H9 (cell line): ENCODE data around the gene HCRTR1. TPM values are rescaled to one million over a fixed set of nuclear protein-coding genes. Genes with fewer than 3 reads are reported as not detected.
A peak's percentile ranks its signal among the peaks of the same experiment; 100 is the strongest.

ENCODE experiments used
- DNase-seq: peaks from one replicate; pipeline ENCODE4 v3.0.0-alpha.2; 2017
- H2AFZ ChIP-seq: one replicate; pipeline ENCODE4 v1.6.1; 2013; ENCODE audit warnings: mild to moderate bottlenecking, low read length, control low read depth, moderate library complexity
- H2AK5ac ChIP-seq: 2 replicates; pipeline ENCODE4 v1.6.1; 2013; ENCODE audit warnings: low read length, control low read depth, mixed read lengths; ENCODE audit not compliant: insufficient read length
- H2BK120ac ChIP-seq: one replicate; pipeline ENCODE4 v1.6.1; 2013; ENCODE audit warnings: low read depth, mild to moderate bottlenecking, low read length, control low read depth, inconsistent platforms; ENCODE audit not compliant: poor library complexity, severe bottlenecking
- H2BK12ac ChIP-seq: 2 replicates; pipeline ENCODE4 v1.6.1; 2013; ENCODE audit warnings: low read length, control low read depth, mixed read lengths, low read depth; ENCODE audit not compliant: insufficient read length
- H2BK15ac ChIP-seq: 2 replicates; pipeline ENCODE4 v1.6.1; 2013; ENCODE audit warnings: low read depth, low read length, control low read depth
- H2BK20ac ChIP-seq: one replicate; pipeline ENCODE4 v1.6.1; 2013; ENCODE audit warnings: low read depth, mild to moderate bottlenecking, low read length, control low read depth, inconsistent platforms; ENCODE audit not compliant: poor library complexity, severe bottlenecking
- H2BK5ac ChIP-seq: 2 replicates; pipeline ENCODE4 v1.6.1; 2013; ENCODE audit warnings: low read length, control low read depth, mixed read lengths; ENCODE audit not compliant: insufficient read length
- H3K14ac ChIP-seq: 2 replicates; pipeline ENCODE4 v1.6.1; 2013; ENCODE audit warnings: low read length, control low read depth; ENCODE audit not compliant: insufficient read depth
- H3K18ac ChIP-seq: 2 replicates; pipeline ENCODE4 v1.6.1; 2013; ENCODE audit warnings: low read depth, mild to moderate bottlenecking, mixed read lengths, low read length, control low read depth; ENCODE audit not compliant: insufficient read length
- H3K23ac ChIP-seq: 2 replicates; pipeline ENCODE4 v1.6.1; 2013; ENCODE audit warnings: low read length, control low read depth, mixed read lengths, low read depth; ENCODE audit not compliant: insufficient read length
- H3K23me2 ChIP-seq: 2 replicates; pipeline ENCODE4 v1.6.1; 2013; ENCODE audit warnings: low read depth, mild to moderate bottlenecking, mixed read lengths, low read length, control low read depth; ENCODE audit not compliant: insufficient read length, poor library complexity, severe bottlenecking
- H3K27ac ChIP-seq: 2 replicates; pipeline ENCODE4 v1.5.1; 2013; ENCODE audit warnings: low read length, control low read depth, mixed read lengths, low read depth; ENCODE audit not compliant: insufficient read length
- H3K27me3 ChIP-seq: 2 replicates; pipeline ENCODE4 v1.6.1; 2013; ENCODE audit warnings: low read length, control low read depth, inconsistent platforms; ENCODE audit not compliant: insufficient read depth
- H3K4ac ChIP-seq: 2 replicates; pipeline ENCODE4 v1.6.1; 2013; ENCODE audit warnings: low read depth, mild to moderate bottlenecking, control low read depth, inconsistent platforms, low read length, moderate library complexity
- H3K4me1 ChIP-seq: 2 replicates; pipeline ENCODE4 v1.6.1; 2013; ENCODE audit warnings: low read length, control low read depth, inconsistent platforms; ENCODE audit not compliant: insufficient read depth
- H3K4me2 ChIP-seq: 2 replicates; pipeline ENCODE4 v1.6.1; 2013; ENCODE audit warnings: low read length, control low read depth, mixed read lengths; ENCODE audit not compliant: insufficient read length, insufficient read depth
- H3K56ac ChIP-seq: 2 replicates; pipeline ENCODE4 v1.6.1; 2013; ENCODE audit warnings: low read depth, mild to moderate bottlenecking, mixed read lengths, low read length, control low read depth; ENCODE audit not compliant: insufficient read length
- H3K79me1 ChIP-seq: 2 replicates; pipeline ENCODE4 v1.6.1; 2013; ENCODE audit warnings: low read depth, mild to moderate bottlenecking, moderate library complexity, low read length, control low read depth, inconsistent platforms; ENCODE audit not compliant: insufficient read depth, poor library complexity, severe bottlenecking
- H3K79me2 ChIP-seq: 2 replicates; pipeline ENCODE4 v1.6.1; 2013; ENCODE audit warnings: low read length, control low read depth, inconsistent platforms; ENCODE audit not compliant: insufficient read depth
- H3K9ac ChIP-seq: 2 replicates; pipeline ENCODE4 v1.6.1; 2013; ENCODE audit warnings: low read length, control low read depth, mixed read lengths; ENCODE audit not compliant: insufficient read length; ENCODE audit errors: extremely low read depth
- H3K9me3 ChIP-seq: one replicate; pipeline ENCODE4 v1.6.1; 2013; ENCODE audit warnings: low read depth, low read length, inconsistent platforms; ENCODE audit not compliant: control insufficient read depth
- H3T11ph ChIP-seq: one replicate; pipeline ENCODE4 v1.6.1; 2013; ENCODE audit warnings: mild to moderate bottlenecking, low read length, control low read depth, inconsistent platforms
- H4K20me1 ChIP-seq: one replicate; pipeline ENCODE4 v1.6.1; 2013; ENCODE audit not compliant: control insufficient read depth, insufficient read length, insufficient read depth
- H4K5ac ChIP-seq: 2 replicates; pipeline ENCODE4 v1.6.1; 2013; ENCODE audit warnings: low read depth, mild to moderate bottlenecking, mixed read lengths, low read length, control low read depth; ENCODE audit not compliant: insufficient read length
- H4K8ac ChIP-seq: replicated peaks from 2 replicates; pipeline ENCODE4 v1.6.1; 2013; ENCODE audit warnings: low read length, control low read depth, mixed read lengths, low read depth; ENCODE audit not compliant: insufficient read length
- H4K91ac ChIP-seq: 2 replicates; pipeline ENCODE4 v1.6.1; 2013; ENCODE audit warnings: low read depth, mild to moderate bottlenecking, moderate library complexity, mixed read lengths, low read length, control low read depth; ENCODE audit not compliant: insufficient read length
- H3K27ac Mint-ChIP-seq, 3 experiments: 2 replicates in 2 of 3; 3 replicates in 1 of 3; pipeline ENCODE4 v1.8.0; 2020 to 2021; ENCODE audit warnings: mixed read lengths in 3 of 3, mild to moderate bottlenecking in 1 of 3, moderate library complexity in 1 of 3
- H3K27me3 Mint-ChIP-seq: 2 replicates; pipeline ENCODE4 v1.8.0; 2021; ENCODE audit warnings: low read depth, mild to moderate bottlenecking, moderate library complexity, mixed read lengths
- H3K36me3 Mint-ChIP-seq, 3 experiments: 2 replicates in 2 of 3; 3 replicates in 1 of 3; pipeline ENCODE4 v1.8.0; 2020 to 2021; ENCODE audit warnings: low read depth in 3 of 3, mixed read lengths in 3 of 3; ENCODE audit not compliant: insufficient read depth in 1 of 3
- H3K4me1 Mint-ChIP-seq, 2 experiments: 2 replicates each; pipeline ENCODE4 v1.8.0; 2020; ENCODE audit warnings: mixed read lengths in 2 of 2
- H3K4me3 Mint-ChIP-seq, 2 experiments: 2 replicates in 1 of 2; 3 replicates in 1 of 2; pipeline ENCODE4 v1.8.0; 2020 to 2021; ENCODE audit warnings: mild to moderate bottlenecking in 2 of 2, mixed read lengths in 2 of 2, moderate library complexity in 1 of 2
- H3K9me3 Mint-ChIP-seq, 2 experiments: 2 replicates in 1 of 2; 3 replicates in 1 of 2; pipeline ENCODE4 v1.8.0; 2020; ENCODE audit warnings: mild to moderate bottlenecking in 2 of 2, mixed read lengths in 2 of 2, moderate library complexity in 1 of 2
- WGBS: extraction: QIAGEN DNeasy Blood & Tissue Kit; methylation state at CpG from one replicate; pipeline ENCODE4 v1.1.7; 2013; ENCODE audit warnings: missing lambda C conversion rate, low lambda C conversion rate, mixed read lengths; ENCODE audit not compliant: insufficient read length; ENCODE audit errors: extremely low coverage; 5-methylcytosine and 5-hydroxymethylcytosine counted together
- total RNA-seq: library from RNA; stranded (reverse); gene quantifications from 2 replicates; pipeline ENCODE4 v1.2.1, GENCODE V29; 2021
- TF ChIP-seq, protein P1 (sequence below): fragments of 200-600 bp; sonication (generic); conservative IDR thresholded peaks from 3 replicates; pipeline ENCODE4 v1.8.0; 2021; ENCODE audit warnings: antibody characterized with exemption, mild to moderate bottlenecking

HCRTR1 gene
- total RNA-seq, 1 experiment from 2014 or later = not detected

DNA sequence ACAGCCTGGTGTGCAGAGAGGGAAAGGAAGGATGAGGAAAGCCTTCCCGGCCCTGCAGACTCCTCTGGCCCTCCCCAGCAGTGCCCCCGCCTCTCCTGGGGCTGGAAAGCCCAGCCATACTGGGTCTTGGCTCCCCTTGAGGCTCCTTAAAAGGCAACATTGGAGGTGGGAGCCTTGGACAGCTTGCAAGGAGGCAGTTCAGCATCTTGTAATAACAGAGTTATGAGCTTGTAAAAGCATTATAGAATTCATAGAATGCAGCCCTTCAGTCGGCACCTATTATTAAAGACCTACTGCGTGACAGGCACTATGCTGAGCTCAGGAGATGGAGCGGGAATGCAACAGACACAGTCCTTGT is 37.0 kb upstream of the HCRTR1 start:
- Mint-ChIP-seq H3K4me3 (peak overlapping the region in 1 of 2 experiments; percentile 68; a peak in 1 of 5 replicates), H3K36me3 (no peaks in the 10 kb centered on the region), H3K9me3 (no peaks in the 10 kb centered on the region), H3K4me1 (peaks cover 28 to 36% of the 10 kb centered on the region in 2 experiments), H3K27me3 (peaks cover 4% of the 10 kb centered on the region), H3K27ac (no peak overlapping the region)
- Histone ChIP-seq H2AFZ (no peak overlapping the region), H2AK5ac (no peak overlapping the region), H3K4me2 (no peak overlapping the region), H3K79me1 (no peaks in the 10 kb centered on the region), H3K23ac (no peak overlapping the region), H4K8ac (no peak overlapping the region), H4K20me1 (no peaks in the 10 kb centered on the region), H3K79me2 (no peaks in the 10 kb centered on the region), H2BK120ac (no peak overlapping the region), H3K9ac (no peak overlapping the region), H3K23me2 (no peaks in the 10 kb centered on the region), H3K14ac (no peak overlapping the region), H3K9me3 (no peaks in the 10 kb centered on the region), H3K18ac (no peak overlapping the region), H3T11ph (no peak overlapping the region), H2BK15ac (no peak overlapping the region), H3K4ac (no peak overlapping the region), H2BK12ac (no peak overlapping the region), H2BK20ac (no peak overlapping the region), H3K27ac (no peak overlapping the region), H3K27me3 (no peaks in the 10 kb centered on the region), H3K56ac (no peak overlapping the region), H4K91ac (no peak overlapping the region), H3K4me1 (peaks cover 10% of the 10 kb centered on the region; the same call in 1 of the 2 replicates), H2BK5ac (no peak overlapping the region), H4K5ac (no peak overlapping the region)
- TF ChIP-seq, protein P1, sequence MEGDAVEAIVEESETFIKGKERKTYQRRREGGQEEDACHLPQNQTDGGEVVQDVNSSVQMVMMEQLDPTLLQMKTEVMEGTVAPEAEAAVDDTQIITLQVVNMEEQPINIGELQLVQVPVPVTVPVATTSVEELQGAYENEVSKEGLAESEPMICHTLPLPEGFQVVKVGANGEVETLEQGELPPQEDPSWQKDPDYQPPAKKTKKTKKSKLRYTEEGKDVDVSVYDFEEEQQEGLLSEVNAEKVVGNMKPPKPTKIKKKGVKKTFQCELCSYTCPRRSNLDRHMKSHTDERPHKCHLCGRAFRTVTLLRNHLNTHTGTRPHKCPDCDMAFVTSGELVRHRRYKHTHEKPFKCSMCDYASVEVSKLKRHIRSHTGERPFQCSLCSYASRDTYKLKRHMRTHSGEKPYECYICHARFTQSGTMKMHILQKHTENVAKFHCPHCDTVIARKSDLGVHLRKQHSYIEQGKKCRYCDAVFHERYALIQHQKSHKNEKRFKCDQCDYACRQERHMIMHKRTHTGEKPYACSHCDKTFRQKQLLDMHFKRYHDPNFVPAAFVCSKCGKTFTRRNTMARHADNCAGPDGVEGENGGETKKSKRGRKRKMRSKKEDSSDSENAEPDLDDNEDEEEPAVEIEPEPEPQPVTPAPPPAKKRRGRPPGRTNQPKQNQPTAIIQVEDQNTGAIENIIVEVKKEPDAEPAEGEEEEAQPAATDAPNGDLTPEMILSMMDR = no peak
- no peak for DNase-seq
- WGBS = no CpG with 5 or more reads among the region's 5 CpGs
